DND-41 (cell line): ENCODE measurements around the gene ZNF521.

Source experiments
- EZH2 ChIP-seq: IDR thresholded peaks from 3 replicates; pipeline ENCODE4 v1.6.1; 2012; ENCODE audit warnings: borderline replicate concordance, low read depth, mild to moderate bottlenecking, moderate library complexity, low read length, inconsistent platforms; ENCODE audit not compliant: severe bottlenecking
- TF ChIP-seq, protein P1 (sequence below): IDR thresholded peaks from 2 replicates; pipeline ENCODE4 v1.5.1; 2012; ENCODE audit warnings: borderline replicate concordance, low read length, moderate library complexity, mild to moderate bottlenecking; ENCODE audit not compliant: poor library complexity, severe bottlenecking; ENCODE audit errors: extremely low read depth

DNA sequence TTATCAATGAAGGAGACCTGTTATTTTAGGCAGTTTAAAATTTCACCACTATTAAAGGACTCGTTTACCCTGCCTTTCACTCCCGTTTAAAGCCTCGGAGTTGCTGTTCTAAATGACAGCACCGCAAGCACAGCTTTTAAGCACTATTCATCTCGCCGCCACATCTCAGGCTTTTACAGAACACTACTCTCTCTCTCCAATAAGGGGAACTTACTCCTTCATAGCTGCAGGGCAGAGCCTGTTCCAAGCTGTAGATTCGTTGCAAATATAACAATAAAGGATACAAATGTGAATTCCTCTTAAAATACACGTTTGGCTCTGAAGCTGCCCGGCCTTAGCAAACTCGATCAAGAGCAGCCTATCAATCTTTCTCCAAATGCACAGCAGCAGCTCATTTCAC lies 271.8 kb downstream of the ZNF521 start:
- TF ChIP-seq, protein P1, sequence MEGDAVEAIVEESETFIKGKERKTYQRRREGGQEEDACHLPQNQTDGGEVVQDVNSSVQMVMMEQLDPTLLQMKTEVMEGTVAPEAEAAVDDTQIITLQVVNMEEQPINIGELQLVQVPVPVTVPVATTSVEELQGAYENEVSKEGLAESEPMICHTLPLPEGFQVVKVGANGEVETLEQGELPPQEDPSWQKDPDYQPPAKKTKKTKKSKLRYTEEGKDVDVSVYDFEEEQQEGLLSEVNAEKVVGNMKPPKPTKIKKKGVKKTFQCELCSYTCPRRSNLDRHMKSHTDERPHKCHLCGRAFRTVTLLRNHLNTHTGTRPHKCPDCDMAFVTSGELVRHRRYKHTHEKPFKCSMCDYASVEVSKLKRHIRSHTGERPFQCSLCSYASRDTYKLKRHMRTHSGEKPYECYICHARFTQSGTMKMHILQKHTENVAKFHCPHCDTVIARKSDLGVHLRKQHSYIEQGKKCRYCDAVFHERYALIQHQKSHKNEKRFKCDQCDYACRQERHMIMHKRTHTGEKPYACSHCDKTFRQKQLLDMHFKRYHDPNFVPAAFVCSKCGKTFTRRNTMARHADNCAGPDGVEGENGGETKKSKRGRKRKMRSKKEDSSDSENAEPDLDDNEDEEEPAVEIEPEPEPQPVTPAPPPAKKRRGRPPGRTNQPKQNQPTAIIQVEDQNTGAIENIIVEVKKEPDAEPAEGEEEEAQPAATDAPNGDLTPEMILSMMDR, result no peak
- no peak for TF ChIP-seq EZH2
